Stimulated activated CD4-positive, alpha-beta T cell treated with anti-CD3 and anti-CD28 coated beads, TNF-alpha, amount 100 ng/mL, for 24 hours (primary cell): ENCODE results near the gene SFN.
"Not testable (repeated sequence)": the region's sequence is repeated elsewhere in the genome, so short reads cannot be mapped to it uniquely, and the experiment has no call there.

Experiments used
- DNase-seq, 3 experiments: peaks; one replicate each; pipeline ENCODE4 v3.0.0-alpha.2; 2020; ENCODE audit warnings: low read depth in 3 of 3

The SFN gene

GRCh38 chr1:26839339-26839722 lies 23.6 kb upstream of the SFN start:
- no peak for DNase-seq

- no peak for DNase-seq
These were observed 23.2 kb upstream of the SFN start for GRCh38 chr1:26839779-26840178.

- DNase-seq = no peak
These were observed 18.3 kb upstream of the SFN start for GRCh38 chr1:26844424-26845196.

- DNase-seq = not testable (repeated sequence)
These were observed 15.1 kb upstream of the SFN start for GRCh38 chr1:26847826-26848225.

GRCh38 chr1:26848499-26848898 lies 14.4 kb upstream of the SFN start:
- no peak for DNase-seq

- DNase-seq = no peak
These were observed 13.8 kb upstream of the SFN start for GRCh38 chr1:26848941-26849774.

GRCh38 chr1:26851106-26851684 lies 11.8 kb upstream of the SFN start:
- no peak for DNase-seq

GRCh38 chr1:26852701-26853100 lies 10.2 kb upstream of the SFN start:
- no peak for DNase-seq

- DNase-seq = peak; percentile 59 to 76 (median 72)
These were observed 9.8 kb upstream of the SFN start for GRCh38 chr1:26853156-26853555.

- DNase-seq = no peak
These were observed 9.3 kb upstream of the SFN start for GRCh38 chr1:26853600-26853999.

- no peak for DNase-seq
These were observed 8.0 kb upstream of the SFN start for GRCh38 chr1:26854906-26855305.

GRCh38 chr1:26855636-26856035 lies 7.3 kb upstream of the SFN start:
- no peak for DNase-seq

GRCh38 chr1:26856181-26856580 lies 6.8 kb upstream of the SFN start:
- DNase-seq = no peak

GRCh38 chr1:26856604-26857469 lies 6.1 kb upstream of the SFN start:
- DNase-seq = no peak

GRCh38 chr1:26857473-26858060 lies 5.4 kb upstream of the SFN start:
- DNase-seq = no peak

GRCh38 chr1:26858160-26858559 lies 4.8 kb upstream of the SFN start:
- DNase-seq = no peak

- no peak for DNase-seq
These were observed 3.9 kb upstream of the SFN start for GRCh38 chr1:26858891-26859640.

- no peak for DNase-seq
These were observed 1.7 kb upstream of the SFN start for GRCh38 chr1:26861286-26861701.

- no peak for DNase-seq
These were observed 1.0 kb upstream of the SFN start for GRCh38 chr1:26861889-26862378.

GRCh38 chr1:26863685-26864077 lies 732 bp downstream of the SFN start:
- DNase-seq = no peak
